NCI-H82 treated with DMSO at 0.1 percent for 48 hours (cell line): ENCODE data around the gene TWIST2.

ENCODE experiments used
- DNase-seq: peaks from one replicate; lab custom pipeline; 2025; ENCODE audit not compliant: unreplicated experiment; lab: John Stamatoyannopoulos, UW

Gene TWIST2

DNA sequence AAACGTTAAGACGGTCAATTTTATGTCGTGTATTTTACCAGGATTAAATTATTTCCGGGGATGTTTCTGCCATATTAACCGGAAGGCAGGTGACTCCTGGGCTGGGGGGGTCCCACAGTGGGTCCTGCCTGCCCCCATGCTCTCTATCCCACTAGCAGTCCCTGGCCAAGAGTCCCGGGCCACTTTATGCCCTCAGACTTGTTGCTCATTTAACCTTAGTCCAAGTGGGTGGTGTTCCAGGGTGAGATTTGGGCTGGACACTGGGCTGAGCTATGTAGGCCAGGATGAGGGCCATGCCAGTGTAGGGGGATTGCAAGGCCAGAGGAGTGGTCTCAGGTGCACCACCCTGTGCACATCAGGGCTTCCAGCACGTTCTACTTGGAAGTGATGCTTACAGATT lies 24.1 kb downstream of the TWIST2 start:
- no peak for DNase-seq

DNA sequence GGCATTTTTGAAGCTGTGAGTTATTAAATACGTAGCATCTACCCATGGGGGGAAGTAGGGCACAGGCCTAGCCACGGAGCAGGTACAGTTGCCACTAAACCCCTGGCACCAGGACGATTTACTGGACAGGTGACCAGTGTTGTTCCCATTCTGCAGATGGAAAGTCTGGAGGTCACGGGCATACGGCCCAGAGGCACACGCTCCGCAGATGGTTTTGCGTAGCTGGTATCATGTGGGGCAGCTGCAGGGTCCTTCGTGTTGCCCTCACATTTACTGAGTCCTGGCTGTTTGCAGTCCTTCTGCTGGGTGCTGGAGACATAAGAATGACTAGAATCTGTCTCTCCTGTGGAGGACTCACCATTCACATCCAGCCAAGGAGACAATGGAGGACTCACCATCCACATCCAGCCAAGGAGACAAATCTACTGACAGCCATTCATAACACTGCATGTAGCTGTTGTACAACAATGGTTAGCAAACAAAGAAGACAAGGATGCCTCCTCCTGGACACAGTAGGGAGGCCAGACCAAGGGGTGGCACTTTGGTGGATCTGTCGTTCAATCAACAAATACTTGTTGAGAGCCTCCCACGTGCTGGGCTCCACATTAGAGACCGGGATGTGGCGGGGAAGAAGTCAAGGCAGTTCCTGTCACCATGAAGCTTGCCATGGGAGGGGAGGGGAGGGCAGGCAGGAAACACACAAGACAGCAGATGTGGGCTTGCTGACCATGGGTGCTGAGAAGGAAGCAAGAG lies 24.9 kb downstream of the TWIST2 start:
- no peak for DNase-seq

DNA sequence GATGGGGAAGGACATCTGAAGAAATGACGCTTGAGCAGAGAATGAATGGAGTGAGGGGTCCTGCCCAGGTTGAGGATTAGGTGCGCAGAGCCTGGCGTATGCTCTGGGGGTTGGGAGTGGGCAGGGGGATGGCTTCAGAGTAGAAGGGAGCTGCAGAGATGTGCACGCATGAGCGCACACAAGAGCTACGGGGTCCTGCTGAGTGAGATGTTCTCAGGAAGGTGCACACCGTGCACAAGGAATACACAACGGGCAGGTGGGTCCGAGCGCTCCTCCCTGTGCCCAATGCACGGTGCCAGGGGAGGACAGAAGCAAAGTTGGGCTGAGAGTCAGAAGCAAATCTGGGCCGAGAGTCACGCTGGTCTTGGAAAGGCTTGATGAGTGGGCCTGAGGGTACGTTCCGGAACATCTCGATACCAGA lies 25.5 kb downstream of the TWIST2 start:
- no peak for DNase-seq

DNA sequence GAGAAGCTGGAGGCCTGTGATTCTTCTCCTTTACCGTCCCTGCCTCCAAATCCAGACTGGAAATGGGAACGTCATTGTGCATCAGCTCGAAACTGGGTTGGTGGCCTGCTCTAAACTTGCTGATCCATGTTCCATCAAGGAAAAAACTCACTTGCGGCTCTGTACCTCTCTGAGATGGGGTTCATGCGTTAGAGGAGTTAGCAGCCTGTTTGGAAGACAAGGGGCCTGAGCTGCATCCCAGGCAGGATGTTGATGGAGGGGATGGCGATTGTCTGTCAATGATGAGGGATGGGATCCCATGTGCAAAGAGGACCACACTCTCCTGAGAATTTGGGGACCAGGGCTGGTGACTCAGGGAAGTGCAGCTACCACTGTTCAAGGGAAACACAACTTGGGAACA lies 26.0 kb downstream of the TWIST2 start:
- no peak for DNase-seq

DNA sequence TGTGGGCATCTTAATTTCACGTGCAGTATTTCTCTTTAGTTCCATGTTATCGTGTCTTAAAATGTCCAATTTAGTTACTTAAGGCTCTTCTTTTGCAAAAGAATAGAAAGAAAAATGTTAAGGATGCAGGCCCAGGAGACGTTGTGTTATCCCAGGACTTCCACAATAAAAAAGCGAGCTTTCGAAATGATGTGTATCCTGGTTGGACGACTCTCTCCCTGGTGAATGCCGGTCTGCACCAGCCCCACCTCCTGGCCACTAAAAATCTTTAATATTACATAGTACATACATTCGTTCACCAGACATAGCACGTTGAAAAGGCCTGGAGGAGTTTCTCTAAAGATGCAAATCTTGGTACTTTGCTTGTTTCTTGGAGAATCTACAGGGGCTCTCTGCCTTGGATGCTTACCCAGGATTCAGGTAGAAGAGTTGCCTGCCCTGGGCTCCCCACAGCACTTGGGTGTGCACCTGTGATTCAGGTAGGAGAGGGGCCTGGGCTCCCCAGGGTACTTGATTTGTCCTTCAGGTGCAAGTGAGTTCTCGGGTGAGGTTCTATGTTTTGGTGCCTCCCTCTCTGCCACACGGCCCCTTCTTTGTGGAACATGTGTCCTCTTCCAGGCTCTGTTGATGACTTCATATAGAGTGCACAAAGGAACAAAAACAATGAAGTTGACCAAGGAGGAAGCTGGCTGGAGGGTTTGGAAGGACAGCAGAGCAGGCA lies 26.6 kb downstream of the TWIST2 start:
- DNase-seq, result no peak

DNA sequence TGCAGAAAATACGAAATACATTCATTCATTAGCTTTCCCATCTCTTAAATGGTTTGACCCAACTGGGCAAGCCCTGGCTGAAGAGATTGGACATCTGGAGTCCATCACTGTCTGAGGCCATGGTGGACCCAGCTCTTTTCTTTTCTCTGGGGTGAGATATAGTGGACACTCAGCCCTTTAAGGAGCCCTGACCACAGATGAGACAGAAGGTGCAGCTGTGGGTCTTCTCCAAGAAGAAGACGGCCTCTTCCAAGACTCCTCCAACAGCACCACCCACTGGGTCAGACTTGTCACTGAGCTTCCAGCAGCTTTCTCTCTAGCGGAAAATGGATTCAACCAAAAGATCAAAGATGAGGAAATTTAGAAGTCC lies 27.2 kb downstream of the TWIST2 start:
- DNase-seq, result no peak

DNA sequence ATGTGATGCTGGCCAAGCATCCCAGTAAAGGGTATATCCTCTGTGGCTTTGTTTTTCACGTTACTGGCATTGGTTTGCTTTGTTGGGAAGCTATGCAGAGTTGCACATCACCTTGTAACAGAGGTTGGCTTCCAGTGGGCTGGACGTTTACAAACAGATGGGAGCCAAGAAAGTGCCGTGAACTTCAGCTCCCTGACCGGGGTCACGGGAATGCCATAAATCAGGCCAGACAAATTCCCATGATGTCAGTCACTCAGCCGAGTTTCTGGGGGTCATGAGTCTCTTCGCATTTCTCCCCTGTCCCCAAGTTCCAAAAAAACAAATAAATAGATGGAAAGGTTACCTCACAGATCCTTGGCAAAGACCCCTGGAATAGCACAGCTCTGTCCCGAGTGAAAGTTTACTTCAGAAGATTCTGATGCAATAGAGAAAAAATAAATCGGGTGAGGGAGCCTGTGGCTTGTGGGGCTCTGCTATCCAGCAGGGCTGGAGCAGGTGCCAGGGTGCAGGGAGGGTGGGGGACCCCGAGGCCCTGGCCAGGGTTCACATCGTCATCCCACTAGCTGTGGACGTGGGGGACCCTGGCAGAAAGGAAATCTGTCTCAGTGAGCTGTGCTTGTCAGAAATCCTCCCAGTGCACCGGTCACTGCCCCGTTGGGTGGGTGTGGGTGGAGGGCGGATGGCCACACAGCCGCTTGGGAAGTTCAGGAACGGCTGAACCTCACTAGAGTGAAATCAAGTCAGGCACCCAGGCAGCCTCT lies 27.8 kb downstream of the TWIST2 start:
- DNase-seq, result no peak

DNA sequence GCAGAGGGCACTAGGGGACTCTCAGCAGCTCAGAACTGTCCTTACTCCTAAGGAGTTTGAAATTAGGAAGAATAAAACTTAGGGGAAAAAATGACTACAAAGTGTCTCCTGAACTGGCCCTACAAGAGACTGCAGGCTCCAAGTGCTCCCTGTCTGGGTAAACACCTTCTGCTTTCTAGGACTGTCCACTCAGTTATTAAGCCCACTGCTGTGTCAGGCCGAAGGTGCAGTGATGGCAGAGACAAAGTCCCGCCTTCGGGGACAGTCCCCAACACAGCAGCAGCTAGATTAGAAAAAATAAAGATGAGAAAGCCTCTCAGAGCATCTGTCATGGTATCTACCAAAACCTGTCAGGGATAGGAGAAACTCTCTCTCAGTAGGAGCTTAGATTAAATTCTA lies 28.3 kb downstream of the TWIST2 start:
- DNase-seq, result no peak

DNA sequence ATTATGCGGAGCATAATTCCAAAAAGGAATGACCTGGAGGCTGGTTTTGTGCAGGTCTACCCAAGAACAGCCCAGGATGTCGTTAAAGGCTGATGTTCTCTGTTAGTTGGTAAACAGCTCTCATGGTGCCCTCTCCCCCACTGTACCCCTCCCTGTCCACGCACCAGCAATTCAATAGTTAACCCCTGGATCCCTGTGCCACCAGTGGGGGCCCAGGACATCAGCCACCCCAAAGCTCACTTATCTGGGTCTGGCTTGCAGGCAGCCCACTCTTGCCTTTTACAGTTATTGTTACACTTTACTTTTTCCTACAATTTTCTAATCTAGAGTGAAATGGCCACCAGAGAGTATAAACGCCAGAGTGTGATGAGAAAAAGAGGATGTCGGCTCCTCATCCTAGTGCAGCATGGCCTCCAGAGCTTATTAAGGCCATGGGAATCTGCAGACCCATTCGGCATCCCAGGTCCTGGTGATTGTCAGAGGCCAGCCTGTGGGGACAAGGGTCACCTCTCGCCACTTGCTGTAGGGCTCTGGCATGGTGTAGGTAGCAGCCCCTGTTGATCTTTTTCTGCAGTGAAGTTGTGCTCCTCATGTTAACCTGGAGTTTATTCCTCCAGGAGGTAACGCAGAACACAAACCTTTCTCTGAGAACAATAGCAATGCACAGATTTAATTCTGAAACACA lies 30.3 kb downstream of the TWIST2 start:
- DNase-seq, result no peak

DNA sequence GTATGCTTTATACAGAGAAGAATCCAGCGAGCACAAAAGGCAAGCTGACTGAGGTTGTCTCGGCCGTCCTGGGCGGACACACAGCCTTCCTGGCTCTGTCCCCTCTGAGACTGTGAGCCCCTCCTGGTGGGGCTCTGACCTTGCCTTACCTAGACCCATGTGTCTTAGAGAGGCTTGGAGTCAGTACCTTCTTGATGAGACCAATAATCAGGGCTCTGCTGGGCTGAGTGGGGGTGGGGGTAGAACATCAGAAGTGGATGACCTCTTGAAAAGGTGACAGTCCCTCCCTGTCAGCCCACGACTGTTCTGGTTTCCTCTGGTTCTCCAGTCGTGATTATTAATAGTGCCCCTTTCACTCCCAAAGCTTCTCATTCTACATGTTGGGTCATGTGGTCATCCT lies 31.2 kb downstream of the TWIST2 start:
- DNase-seq, result no peak

DNA sequence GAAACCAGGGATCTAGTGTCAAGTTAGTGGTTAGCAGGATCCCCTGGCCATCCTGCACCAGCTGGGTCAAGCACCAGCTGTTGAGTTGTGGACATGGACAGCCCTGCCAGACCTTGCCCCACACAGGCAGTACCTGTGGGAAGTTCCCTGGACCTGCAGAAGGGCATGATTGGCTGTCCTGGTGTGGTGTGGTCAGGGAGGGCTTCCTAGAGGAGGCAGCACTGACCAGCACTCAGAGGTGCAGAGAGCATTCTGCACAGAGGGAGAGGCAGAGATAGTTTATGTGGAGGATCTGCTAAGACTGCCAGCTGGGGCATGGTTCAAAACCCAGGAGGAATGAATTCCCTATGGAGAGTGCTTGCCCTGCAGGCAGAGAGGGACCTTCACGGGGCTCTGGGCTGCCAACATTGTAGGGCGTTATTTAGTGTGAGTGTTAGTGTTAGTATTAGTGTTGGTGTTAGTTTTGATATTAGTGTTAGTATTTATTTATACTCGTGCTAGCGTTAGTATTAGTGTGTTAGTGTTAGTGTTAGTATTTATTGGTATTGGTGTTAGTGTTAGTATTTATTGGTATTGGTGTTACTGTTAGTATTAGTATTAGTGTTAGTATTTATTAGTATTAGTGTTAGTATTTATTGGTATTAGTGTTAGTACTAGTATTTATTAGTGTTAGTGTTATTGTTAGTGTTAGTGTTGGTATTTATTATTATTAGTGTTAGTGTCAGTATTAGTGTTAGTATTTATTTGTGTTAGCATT lies 31.9 kb downstream of the TWIST2 start:
- DNase-seq, result no peak

DNA sequence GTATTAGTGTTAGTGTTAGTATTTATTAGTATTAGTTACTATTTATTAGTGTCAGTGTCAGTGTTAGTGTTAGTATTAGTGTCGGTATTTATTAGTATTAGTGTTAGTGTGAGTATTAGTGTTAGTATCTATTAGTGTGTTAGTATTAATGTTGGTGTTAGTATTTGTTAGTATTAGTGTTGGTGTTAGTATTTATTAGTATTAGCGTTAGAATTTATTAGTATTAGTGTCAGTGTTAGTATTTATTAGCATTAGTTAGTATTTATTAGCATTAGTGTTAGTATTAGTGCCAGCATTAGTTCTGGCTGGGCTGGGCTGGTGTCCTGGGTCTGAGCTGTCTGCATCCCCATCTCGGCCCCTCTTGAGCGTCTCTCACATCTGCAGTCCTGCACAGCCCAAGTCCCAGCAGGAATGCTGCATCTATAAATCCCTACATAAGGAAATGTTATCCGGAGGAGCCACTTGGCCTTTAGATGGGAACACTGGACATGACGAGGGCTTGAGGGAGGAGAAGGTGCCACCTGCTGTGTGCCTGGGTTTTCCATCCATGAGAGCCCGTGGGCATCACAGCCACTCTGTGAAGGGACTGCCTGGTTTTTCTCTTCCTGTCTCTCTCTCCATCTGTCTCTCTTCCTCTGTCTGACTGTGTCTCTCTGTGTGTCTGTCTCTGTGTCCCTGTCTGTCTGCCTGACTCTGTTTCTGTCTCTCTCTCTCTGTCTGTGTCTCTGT lies 33.6 kb downstream of the TWIST2 start:
- DNase-seq, result no peak

DNA sequence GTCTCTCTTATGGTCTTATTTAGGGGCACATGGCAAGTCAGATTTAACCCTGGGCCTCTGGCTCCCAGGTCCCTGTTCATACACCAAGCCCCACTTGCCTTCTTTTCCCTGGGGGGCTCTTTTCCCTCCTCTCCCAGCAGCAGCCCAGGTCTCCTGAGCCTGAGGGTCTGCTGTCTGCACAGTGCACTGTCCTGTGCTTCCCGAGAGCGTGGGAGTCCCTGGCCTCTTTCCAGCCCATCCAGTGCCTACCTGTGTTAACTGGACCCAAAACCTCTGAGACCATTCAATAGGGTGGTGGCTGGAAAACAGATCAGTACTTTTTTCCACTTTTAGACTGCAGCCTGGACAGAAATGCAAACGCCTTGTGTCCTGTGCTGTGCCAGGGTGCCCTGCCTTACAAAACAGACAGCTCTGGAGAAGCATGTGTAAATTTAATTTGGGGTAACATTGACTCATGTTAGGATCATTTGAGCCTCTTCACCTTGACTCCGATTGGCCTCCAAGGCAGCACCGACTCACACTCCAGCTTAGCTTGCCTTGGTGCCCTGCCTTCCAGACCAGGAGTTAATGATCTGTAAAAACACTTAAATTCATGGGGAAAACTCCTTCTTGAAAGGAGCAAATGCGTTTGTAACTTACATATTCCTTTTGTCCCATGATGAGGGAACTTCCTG lies 34.3 kb downstream of the TWIST2 start:
- DNase-seq, result no peak

DNA sequence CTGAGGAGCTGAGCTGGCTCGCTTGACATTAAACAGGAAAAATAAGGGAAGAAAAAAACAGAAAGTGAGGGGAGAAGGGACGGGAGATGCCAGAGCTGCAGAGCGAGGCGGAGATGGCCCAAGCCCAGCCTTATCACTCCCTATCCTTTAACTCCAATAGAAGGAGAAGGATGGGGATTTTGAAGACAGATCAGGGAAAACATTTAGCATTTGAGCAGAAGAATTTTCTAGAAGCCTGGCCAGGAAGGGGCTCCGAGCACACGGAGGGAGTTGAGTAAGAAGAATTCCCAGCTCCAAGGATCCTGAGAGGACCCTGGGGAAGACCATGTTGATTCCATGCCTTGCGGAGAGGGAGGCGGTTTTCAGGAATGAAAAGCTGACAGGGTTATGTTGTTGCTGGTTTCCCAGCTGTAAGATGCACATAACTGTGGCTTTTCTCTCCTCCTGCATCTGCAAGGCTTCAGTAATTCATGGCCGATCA lies 35.6 kb downstream of the TWIST2 start:
- DNase-seq, result no peak

DNA sequence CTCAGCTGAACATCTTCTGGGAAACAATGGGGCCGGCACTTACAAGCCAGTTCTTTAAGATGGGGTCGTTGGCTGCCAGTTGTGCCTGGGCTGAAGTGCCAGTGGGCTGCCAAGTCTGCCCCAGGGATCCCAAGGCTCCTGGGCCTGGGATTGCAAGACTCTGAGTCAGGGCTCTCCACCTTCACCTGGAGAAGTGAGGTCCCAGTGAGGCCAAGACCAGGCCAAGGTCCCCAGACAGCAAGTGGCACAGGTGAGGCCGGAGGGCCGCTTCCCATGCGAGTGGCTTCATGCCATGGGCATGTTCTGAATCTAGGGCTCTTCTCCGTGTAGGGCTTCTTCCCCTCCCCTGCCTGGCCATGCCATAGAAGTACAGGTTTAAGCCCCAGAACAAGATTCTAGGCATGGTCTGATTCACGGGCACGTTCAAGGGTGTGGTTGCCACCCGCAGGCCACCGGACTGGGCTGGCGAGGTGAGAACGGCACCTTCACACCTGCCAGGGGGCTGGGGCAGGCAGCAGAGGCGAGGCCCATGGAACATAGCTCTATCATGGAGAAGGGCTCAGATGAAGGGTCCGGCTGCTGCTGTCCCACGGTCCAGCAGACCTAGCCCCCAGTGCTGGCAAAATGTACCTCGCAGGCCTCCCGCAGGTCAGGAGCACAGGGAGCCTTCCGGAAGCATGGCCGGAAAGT lies 36.4 kb downstream of the TWIST2 start:
- no peak for DNase-seq

DNA sequence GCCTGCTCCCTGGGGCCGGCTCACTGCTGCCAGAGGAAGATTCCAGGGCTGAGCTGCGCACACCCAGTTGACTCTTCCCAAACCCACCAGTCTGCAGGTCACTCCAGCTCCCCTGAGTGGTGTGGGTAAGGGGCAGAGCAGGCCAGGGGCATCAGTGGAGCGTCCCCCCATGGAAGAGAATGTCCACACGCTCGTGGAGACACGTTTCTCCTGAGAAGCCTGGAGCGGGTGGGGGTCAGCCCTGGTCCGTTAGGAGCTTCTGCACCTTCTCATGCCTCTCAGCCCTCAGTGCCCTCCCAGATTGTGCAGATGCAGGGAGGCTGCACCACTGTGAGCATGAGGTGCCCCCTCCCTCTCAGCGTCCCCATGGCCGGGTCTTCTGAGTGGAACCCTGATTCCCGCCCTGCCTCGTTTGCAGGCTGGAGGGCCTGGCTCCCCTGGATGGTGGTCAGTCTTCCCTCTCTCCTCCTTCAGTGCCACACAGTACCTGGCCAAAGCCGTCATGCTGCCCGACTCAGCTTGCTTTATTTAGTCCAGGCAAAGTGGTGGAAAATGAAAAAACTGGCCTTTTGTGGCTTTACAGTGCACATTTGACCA lies 37.0 kb downstream of the TWIST2 start:
- no peak for DNase-seq

DNA sequence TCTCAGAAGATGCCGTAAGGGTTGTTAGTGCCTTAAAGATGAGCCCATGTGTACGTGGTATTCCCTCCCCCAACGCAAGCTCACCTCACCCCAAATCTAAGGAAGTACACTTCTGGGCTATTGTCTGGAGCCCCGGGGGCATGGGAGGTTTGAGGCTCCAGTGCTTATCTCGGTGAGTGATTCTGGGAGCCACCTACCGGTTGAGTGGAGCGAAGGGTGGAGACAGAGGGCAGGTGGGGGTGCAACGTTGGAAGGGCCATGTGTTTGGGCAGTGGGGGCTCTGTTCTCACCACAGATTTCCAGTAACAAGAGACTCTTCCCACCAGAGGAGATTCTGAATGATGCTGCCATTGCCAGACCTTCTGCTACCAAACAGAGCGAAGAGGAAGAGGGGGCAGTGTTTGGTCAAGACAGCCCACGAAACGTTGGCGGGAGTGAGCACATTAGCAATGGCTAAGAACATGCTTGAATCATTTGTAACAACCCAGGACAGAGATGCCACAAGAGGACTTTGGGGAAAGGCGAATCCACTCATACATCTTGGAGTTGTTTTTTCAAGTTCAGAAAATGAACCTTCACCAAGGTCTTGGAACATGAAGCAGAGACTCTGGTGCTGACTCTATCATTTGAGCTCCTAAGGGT lies 38.7 kb downstream of the TWIST2 start:
- no peak for DNase-seq

DNA sequence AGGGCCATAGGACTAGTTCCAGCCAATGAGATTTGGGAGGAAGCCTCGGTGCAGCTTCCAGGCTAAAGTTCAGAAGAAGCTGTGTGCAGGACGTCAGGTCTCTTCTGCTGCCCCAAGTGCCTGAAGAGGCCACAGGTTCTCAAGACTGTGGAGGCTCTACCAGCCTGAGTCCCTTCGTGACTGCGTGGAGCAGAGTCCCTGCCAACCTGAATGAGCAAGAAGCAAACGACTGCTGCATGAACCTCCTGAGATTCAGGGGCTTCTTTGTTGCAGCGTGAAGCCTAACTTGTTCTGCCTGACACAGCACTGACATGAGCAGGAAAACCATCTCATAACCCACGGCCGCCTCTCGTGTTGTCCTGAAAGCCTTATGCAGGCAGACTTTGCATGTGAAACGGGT lies 39.7 kb downstream of the TWIST2 start:
- DNase-seq, result no peak
